Cardiac muscle cell (in vitro differentiated cells and primary cell): ENCODE results near the gene ST6GALNAC3. TPM values are rescaled to one million over a fixed set of nuclear protein-coding genes. Genes with fewer than 3 reads are reported as not detected.

Source experiments
- DNase-seq, 2 donors: peaks; one replicate each; pipeline versions ENCODE4 v3.0.0 to v3.0.0-alpha.2; 2010 to 2017; ENCODE audit warnings: low read depth in 1 of 2, low spot score in 1 of 2
- H3K27ac ChIP-seq: fragments of 200-600 bp; sonication (generic); 2 replicates; pipeline ENCODE4 v1.5.1; 2016
- H3K27me3 ChIP-seq: fragments of 200-600 bp; sonication (generic); 2 replicates; pipeline ENCODE4 v1.6.0; 2016; ENCODE audit warnings: control low read depth
- H3K36me3 ChIP-seq: fragments of 200-600 bp; sonication (generic); 2 replicates; pipeline ENCODE4 v1.5.1; 2016; ENCODE audit warnings: control low read depth
- H3K4me1 ChIP-seq: fragments of 200-600 bp; sonication (generic); 2 replicates; pipeline ENCODE4 v1.8.1; 2017; ENCODE audit warnings: low read depth, mild to moderate bottlenecking, mixed run types
- H3K4me3 ChIP-seq: fragments of 200-600 bp; sonication (generic); 2 replicates; pipeline ENCODE4 v1.5.1; 2016; ENCODE audit warnings: mild to moderate bottlenecking
- H3K9me3 ChIP-seq: fragments of 200-600 bp; sonication (generic); 2 replicates; pipeline ENCODE4 v1.5.1; 2017; ENCODE audit warnings: low read depth, mild to moderate bottlenecking, control low read depth
- polyA plus RNA-seq: library from polyadenylated mRNA; unstranded; fragments of >200 nt; fragmentation: Nextera tagmentation; extraction: Ambion mirVana; gene quantifications from 2 replicates; pipeline ENCODE4 v1.2.1, GENCODE V29; 2016
- total RNA-seq: library from RNA; depleted of rRNA; stranded (reverse); fragments of >200 nt; gene quantifications from 2 replicates; pipeline ENCODE4 v1.2.3, GENCODE V29; 2016
- TF ChIP-seq, protein P1 (sequence below): IDR thresholded peaks from 2 replicates; pipeline ENCODE4 v1.5.1; 2012; ENCODE audit warnings: low read depth, mild to moderate bottlenecking, low read length

ST6GALNAC3 gene
- total and polyA plus RNA-seq, 2 experiments from 2014 or later: 10.4 to 14.8 TPM

DNA sequence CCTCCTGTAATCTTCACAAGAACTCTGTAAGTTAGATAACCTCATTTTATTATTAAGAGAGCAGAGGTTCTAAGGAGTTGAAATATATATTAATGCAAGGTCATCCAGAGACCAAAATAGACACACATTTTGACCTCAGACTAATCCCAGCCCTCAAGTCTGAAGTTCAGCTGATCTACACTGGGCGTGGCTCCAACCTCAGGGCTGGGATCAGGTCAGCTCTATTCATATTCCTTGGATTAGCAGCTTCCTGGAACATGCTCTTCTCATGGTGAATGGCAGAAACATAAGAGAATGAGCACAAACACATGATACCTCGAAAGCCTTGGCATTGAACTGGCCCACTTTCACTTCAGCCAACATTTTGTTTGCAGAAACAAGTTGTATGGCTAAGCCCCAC lies 592.0 kb downstream of the ST6GALNAC3 start:
- Histone ChIP-seq H3K27ac (no peak overlapping the region), H3K4me3 (no peak overlapping the region), H3K9me3 (no peaks in the 10 kb centered on the region), H3K36me3 (no peaks in the 10 kb centered on the region), H3K4me1 (no peaks in the 10 kb centered on the region), H3K27me3 (no peaks in the 10 kb centered on the region)
- TF ChIP-seq, protein P1, sequence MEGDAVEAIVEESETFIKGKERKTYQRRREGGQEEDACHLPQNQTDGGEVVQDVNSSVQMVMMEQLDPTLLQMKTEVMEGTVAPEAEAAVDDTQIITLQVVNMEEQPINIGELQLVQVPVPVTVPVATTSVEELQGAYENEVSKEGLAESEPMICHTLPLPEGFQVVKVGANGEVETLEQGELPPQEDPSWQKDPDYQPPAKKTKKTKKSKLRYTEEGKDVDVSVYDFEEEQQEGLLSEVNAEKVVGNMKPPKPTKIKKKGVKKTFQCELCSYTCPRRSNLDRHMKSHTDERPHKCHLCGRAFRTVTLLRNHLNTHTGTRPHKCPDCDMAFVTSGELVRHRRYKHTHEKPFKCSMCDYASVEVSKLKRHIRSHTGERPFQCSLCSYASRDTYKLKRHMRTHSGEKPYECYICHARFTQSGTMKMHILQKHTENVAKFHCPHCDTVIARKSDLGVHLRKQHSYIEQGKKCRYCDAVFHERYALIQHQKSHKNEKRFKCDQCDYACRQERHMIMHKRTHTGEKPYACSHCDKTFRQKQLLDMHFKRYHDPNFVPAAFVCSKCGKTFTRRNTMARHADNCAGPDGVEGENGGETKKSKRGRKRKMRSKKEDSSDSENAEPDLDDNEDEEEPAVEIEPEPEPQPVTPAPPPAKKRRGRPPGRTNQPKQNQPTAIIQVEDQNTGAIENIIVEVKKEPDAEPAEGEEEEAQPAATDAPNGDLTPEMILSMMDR: no peak
- no peak for DNase-seq

GRCh38 chr1:76668046-76668445 lies 593.5 kb downstream of the ST6GALNAC3 start:
- DNase-seq: no peak
- no peaks in the 10 kb centered on the region for H3K36me3 ChIP-seq
- TF ChIP-seq, protein P1: no peak
- H3K27me3 ChIP-seq: no peaks in the 10 kb centered on the region
- no peaks in the 10 kb centered on the region for H3K9me3 ChIP-seq
- no peaks in the 10 kb centered on the region for H3K4me1 ChIP-seq
- no peak overlapping the region for H3K27ac ChIP-seq
- no peak overlapping the region for H3K4me3 ChIP-seq

- no peak for DNase-seq
- Histone ChIP-seq H3K27ac (no peak overlapping the region), H3K4me1 (no peaks in the 10 kb centered on the region), H3K9me3 (no peaks in the 10 kb centered on the region), H3K4me3 (no peak overlapping the region), H3K36me3 (no peaks in the 10 kb centered on the region), H3K27me3 (no peaks in the 10 kb centered on the region)
- TF ChIP-seq, protein P1: no peak
Measured at GRCh38 chr1:76669131-76669530, 594.6 kb downstream of the ST6GALNAC3 start.

DNA sequence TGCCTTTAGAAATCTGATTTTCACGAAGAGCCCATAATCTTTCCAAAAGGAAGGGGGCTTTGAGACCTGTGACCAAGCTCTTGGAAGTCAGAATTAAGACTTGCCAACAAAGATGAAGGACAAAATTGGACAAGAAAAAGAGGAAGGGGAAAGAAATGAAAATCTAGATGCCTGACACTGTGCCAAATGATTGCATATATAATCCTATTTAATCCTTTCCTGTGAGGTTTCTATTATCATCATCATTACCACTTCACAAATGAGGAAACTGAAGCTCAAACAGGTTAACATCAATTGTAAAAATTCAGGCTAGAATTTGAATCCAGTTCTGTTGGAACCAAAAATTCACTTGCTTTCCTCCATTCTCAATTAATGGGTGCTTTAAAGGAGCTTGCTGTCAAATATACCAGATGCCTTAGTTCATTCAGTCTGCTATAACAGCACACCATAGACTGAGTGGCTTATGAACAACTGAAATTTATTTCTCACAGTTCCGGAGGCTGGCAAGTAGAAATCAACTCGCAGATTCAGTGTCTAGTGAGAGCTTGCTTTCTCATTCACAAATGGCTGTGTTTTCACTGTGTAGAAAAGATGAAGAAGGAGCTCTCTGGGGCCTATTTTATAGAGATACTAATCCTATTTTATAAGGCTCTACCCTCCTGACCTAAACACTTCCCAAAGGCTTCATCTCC lies 595.2 kb downstream of the ST6GALNAC3 start:
- Histone ChIP-seq H3K4me3 (no peak overlapping the region), H3K9me3 (no peaks in the 10 kb centered on the region), H3K36me3 (no peaks in the 10 kb centered on the region), H3K27ac (no peak overlapping the region), H3K4me1 (no peaks in the 10 kb centered on the region), H3K27me3 (no peaks in the 10 kb centered on the region)
- no peak for DNase-seq
- TF ChIP-seq, protein P1: no peak

- H3K27me3 ChIP-seq: no peaks in the 10 kb centered on the region
- H3K4me3 ChIP-seq: no peak overlapping the region
- TF ChIP-seq, protein P1: no peak
- no peaks in the 10 kb centered on the region for H3K36me3 ChIP-seq
- H3K4me1 ChIP-seq: no peaks in the 10 kb centered on the region
- DNase-seq: no peak
- no peak overlapping the region for H3K27ac ChIP-seq
- H3K9me3 ChIP-seq: no peaks in the 10 kb centered on the region
Measured at GRCh38 chr1:76674689-76675210, 600.2 kb downstream of the ST6GALNAC3 start.
